Retinal pigment epithelial cell (primary cell): ENCODE measurements around the gene PIGH.
"Not testable (repeated sequence)": the region's sequence is repeated elsewhere in the genome, so short reads cannot be mapped to it uniquely, and the experiment has no call there.

ENCODE experiments used
- DNase-seq: peaks from one replicate; pipeline ENCODE4 v3.0.0-alpha.2; 2010; ENCODE audit warnings: low read depth
- H3K4me3 ChIP-seq: 2 replicates; pipeline ENCODE4 v1.5.1; 2011; ENCODE audit warnings: mild to moderate bottlenecking, low read length, control low read depth, moderate library complexity
- CTCF ChIP-seq: conservative IDR thresholded peaks from 2 replicates; pipeline ENCODE4 v1.5.1; 2011; ENCODE audit warnings: low read depth, low read length, control low read depth, inconsistent platforms

PIGH gene

DNA sequence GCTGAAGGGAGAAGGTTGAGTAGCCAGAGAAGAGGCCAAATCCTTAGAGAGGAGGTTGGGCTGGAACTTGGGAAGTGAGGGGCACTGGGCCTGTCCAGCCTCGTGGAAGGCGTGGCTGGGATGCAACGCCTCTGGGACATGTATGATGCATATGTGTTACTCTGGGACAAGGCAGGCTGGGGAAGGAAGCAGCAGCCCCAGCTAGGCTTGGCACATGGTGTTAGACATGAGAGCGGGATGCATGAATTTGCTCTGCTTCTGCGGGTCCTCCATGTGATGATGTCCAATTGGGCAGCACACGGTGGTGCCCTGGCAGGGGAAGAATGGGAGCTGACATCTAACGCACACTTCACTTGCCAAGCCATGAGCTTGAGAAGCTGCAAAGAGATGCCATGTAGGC lies 45.7 kb downstream of the PIGH start:
- no peak for TF ChIP-seq CTCF
- no peak for DNase-seq
- no peak overlapping the region for H3K4me3 ChIP-seq

- no peak for TF ChIP-seq CTCF
- DNase-seq = no peak
- H3K4me3 ChIP-seq = no peak overlapping the region
Observed at GRCh38 chr14:67553547-67553946, 46.5 kb downstream of the PIGH start.

GRCh38 chr14:67551940-67552339 lies 48.1 kb downstream of the PIGH start:
- DNase-seq = no peak
- H3K4me3 ChIP-seq = no peak overlapping the region
- no peak for TF ChIP-seq CTCF

DNA sequence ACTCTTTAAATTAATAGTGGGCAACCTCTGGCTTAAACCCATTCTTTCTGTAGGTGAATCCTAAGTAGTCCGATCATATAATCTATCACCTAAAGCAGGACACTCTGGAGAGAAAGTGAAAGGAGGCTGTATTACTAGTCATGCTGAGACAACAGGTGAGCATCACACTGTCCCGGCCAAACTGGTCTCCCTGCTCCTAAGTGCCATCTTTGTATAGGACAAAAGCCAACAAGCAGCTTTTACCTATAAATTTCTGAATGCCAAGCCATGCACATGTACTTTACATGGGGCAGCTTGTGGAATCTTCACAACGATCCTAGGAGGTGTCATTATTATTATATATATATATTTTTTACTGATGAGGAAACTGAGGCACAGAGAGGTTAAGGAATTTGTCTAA lies 48.9 kb downstream of the PIGH start:
- no peak for DNase-seq
- H3K4me3 ChIP-seq = no peak overlapping the region
- TF ChIP-seq CTCF = no peak

DNA sequence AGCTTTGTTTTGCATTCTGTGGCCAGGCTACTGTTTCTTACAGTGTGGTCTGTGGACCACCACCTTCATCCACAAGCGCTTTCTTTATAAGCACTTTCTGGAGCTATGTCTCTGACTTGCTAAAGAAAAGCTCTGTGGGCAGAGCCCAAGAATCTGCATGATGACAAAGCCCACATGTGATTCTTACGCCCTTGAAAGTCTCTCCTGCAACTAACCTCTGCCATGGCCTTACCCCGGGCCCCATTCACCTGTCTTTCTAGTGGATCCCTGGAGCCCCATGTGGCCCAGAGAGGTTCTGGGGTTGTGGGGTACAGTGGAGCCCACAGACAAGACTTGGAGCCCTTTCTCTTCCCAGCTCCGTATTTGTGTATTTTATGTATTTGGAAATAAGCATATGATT lies 50.3 kb downstream of the PIGH start:
- no peak for TF ChIP-seq CTCF
- no peak overlapping the region for H3K4me3 ChIP-seq
- DNase-seq = no peak

DNA sequence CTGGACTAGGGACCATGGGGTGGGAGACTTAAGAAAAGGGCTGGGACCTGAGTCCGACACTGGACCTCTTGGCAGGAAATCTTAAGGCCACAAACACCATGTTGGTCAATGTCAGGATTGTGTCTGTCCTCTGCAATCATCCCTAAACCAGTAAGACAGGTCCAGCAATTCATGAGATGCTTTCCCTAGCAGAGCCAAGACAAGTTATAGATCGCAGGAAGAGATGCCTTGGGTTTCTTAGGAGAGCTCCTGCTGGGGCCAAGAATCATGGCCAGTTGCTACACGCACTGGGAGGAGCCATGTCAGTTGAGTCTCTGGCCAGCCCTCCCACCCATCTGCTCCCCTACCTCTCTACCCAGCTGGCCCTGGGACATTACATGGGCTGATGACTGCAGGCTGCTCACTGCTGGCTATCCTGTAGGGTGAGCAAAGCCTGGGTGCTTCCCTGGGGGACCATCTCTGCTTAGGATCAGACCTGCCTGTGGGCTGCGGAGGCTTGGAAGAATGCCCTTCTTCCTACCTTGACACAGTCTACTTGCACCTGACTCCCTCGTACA lies 52.8 kb downstream of the PIGH start:
- no peak overlapping the region for H3K4me3 ChIP-seq
- no peak for DNase-seq
- TF ChIP-seq CTCF = no peak

GRCh38 chr14:67544590-67544989 lies 55.5 kb downstream of the PIGH start:
- TF ChIP-seq CTCF = no peak
- no peak for DNase-seq
- H3K4me3 ChIP-seq = no peak overlapping the region

DNA sequence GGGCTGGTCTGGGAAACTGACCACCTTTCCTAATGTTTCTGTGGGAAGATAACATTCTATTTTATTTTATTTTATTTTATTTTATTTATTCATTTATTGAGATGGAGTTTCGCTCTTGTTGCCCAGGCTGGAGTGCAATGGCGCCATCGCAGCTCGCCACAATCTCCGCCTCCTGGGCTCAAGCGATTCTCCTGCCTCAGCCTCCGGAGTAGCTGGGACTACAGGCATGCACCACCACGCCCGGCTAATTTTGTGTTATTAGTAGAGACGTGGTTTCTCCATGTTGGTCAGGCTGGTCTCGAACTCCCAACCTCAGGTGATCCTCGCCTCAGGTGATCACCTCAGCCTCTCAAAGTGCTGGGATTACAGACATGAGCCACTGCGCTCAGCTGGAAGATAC lies 57.4 kb downstream of the PIGH start:
- not testable (repeated sequence) for H3K4me3 ChIP-seq, DNase-seq
